Measurements from ENCODE around the gene EIF1. TPM values are rescaled to one million over a fixed set of nuclear protein-coding genes. Genes with fewer than 3 reads are reported as not detected.

Gene EIF1
- total RNA-seq, 1 donor from 2014 or later = 990 TPM

GRCh38 chr17:41650794-41651624, 37.7 kb upstream of the EIF1 start:
- H3K27me3 Mint-ChIP-seq (ENCODE audit: low read depth) = no peaks in the 10 kb centered on the region
- no peaks in the 10 kb centered on the region for H3K9me3 Mint-ChIP-seq (ENCODE audit: low read depth)
- H3K4me1 Mint-ChIP-seq (ENCODE audit: low read depth) = peaks cover 32% of the 10 kb centered on the region
- no peak for TF ChIP-seq CTCF (IDR thresholded peaks at IDR 0.05)
- no peak for DNase-seq (ENCODE audit: low spot score)
- H3K4me3 Mint-ChIP-seq (ENCODE audit: unreplicated experiment) = no peak overlapping the region
- H3K36me3 Mint-ChIP-seq (ENCODE audit: low read depth) = no peaks in the 10 kb centered on the region
- H3K27ac Mint-ChIP-seq (ENCODE audit: unreplicated experiment) = no peak overlapping the region

- DNase-seq (ENCODE audit: low spot score) = no peak
Measured at GRCh38 chr17:41651625-41652460, 36.8 kb upstream of the EIF1 start.

GRCh38 chr17:41652461-41652970, 36.2 kb upstream of the EIF1 start:
- H3K27ac Mint-ChIP-seq (ENCODE audit: unreplicated experiment) = no peak overlapping the region
- no peak overlapping the region for H3K4me3 Mint-ChIP-seq (ENCODE audit: unreplicated experiment)
- peaks cover 29% of the 10 kb centered on the region for H3K4me1 Mint-ChIP-seq (ENCODE audit: low read depth)

More at GRCh38 chr17:41651625-41652460, 36.8 kb upstream of the EIF1 start:
- Mint-ChIP-seq H3K4me1 (ENCODE audit: low read depth) (peaks cover 31% of the 10 kb centered on the region), H3K4me3 (ENCODE audit: unreplicated experiment) (no peak overlapping the region), H3K36me3 (ENCODE audit: low read depth) (no peaks in the 10 kb centered on the region), H3K27ac (ENCODE audit: unreplicated experiment) (peak overlapping the region; percentile 50), H3K27me3 (ENCODE audit: low read depth) (no peaks in the 10 kb centered on the region), H3K9me3 (ENCODE audit: low read depth) (no peaks in the 10 kb centered on the region)
- no peak for TF ChIP-seq CTCF (IDR thresholded peaks at IDR 0.05)

GRCh38 chr17:41653421-41653820, 35.3 kb upstream of the EIF1 start:
- no peaks in the 10 kb centered on the region for H3K36me3 Mint-ChIP-seq (ENCODE audit: low read depth)
- no peak for TF ChIP-seq CTCF (IDR thresholded peaks at IDR 0.05)
- H3K27ac Mint-ChIP-seq (ENCODE audit: unreplicated experiment) = no peak overlapping the region
- H3K27me3 Mint-ChIP-seq (ENCODE audit: low read depth) = no peaks in the 10 kb centered on the region
- H3K4me1 Mint-ChIP-seq (ENCODE audit: low read depth) = peaks cover 20% of the 10 kb centered on the region
- H3K4me3 Mint-ChIP-seq (ENCODE audit: unreplicated experiment) = no peak overlapping the region
- DNase-seq (ENCODE audit: low spot score) = no peak
- no peaks in the 10 kb centered on the region for H3K9me3 Mint-ChIP-seq (ENCODE audit: low read depth)

More at GRCh38 chr17:41652461-41652970, 36.2 kb upstream of the EIF1 start:
- Mint-ChIP-seq H3K27me3 (ENCODE audit: low read depth) (no peaks in the 10 kb centered on the region), H3K36me3 (ENCODE audit: low read depth) (no peaks in the 10 kb centered on the region), H3K9me3 (ENCODE audit: low read depth) (no peaks in the 10 kb centered on the region)
- DNase-seq (ENCODE audit: low spot score) = no peak
- no peak for TF ChIP-seq CTCF (IDR thresholded peaks at IDR 0.05)
